ENCODE data around the gene USP34.

Gene USP34

GRCh38 chr2:61193670-61194561 lies 277.0 kb downstream of the USP34 start:
- Histone ChIP-seq H3K79me2 (ENCODE audit: low read length) (no peaks in the 10 kb centered on the region), H3K4me2 (ENCODE audit: low read depth, low read length) (no peak overlapping the region), H3K9me2 (replicated peaks; ENCODE audit: insufficient read depth, low read length) (no peaks in the 10 kb centered on the region), H4K20me1 (ENCODE audit: insufficient read depth, low read length) (no peaks in the 10 kb centered on the region), H3K27ac (ENCODE audit: low read length) (no peak overlapping the region), H3K27me3 (replicated peaks; ENCODE audit: insufficient read depth, low read length) (no peaks in the 10 kb centered on the region), H3K4me3 (ENCODE audit: low read length) (no peak overlapping the region), H3K4me1 (ENCODE audit: low read length) (no peaks in the 10 kb centered on the region), H2AFZ (ENCODE audit: low read length) (no peak overlapping the region), H3F3A (ENCODE audit: insufficient read depth, low read length) (no peaks in the 10 kb centered on the region; the same call in 1 of the 2 replicates), H3K9me3 (replicated peaks; ENCODE audit: insufficient read depth, low read length) (no peaks in the 10 kb centered on the region), H3K36me3 (replicated peaks; ENCODE audit: insufficient read depth, low read length) (no peaks in the 10 kb centered on the region; the same call in none of the 2 replicates), H3K9ac (ENCODE audit: low read length) (no peak overlapping the region)
- DNase-seq = no peak
- TF ChIP-seq CTCF (IDR thresholded peaks at IDR 0.05; ENCODE audit: low read length) = no peak
- no peak for TF ChIP-seq EZH2phosphoT487 (IDR thresholded peaks at IDR 0.05; ENCODE audit: low read length)
- TF ChIP-seq EZH2 (optimal IDR thresholded peaks at IDR 0.05; ENCODE audit: low read depth, low read length) = no peak

- H2AFZ ChIP-seq (ENCODE audit: low read length) = no peak overlapping the region
- no peaks in the 10 kb centered on the region for H3K9me3 ChIP-seq (replicated peaks; ENCODE audit: insufficient read depth, low read length)
- no peaks in the 10 kb centered on the region for H4K20me1 ChIP-seq (ENCODE audit: insufficient read depth, low read length)
- H3K36me3 ChIP-seq (replicated peaks; ENCODE audit: insufficient read depth, low read length) = peaks cover 21% of the 10 kb centered on the region
- TF ChIP-seq CTCF (IDR thresholded peaks at IDR 0.05; ENCODE audit: low read length) = no peak
- no peak for TF ChIP-seq EZH2phosphoT487 (IDR thresholded peaks at IDR 0.05; ENCODE audit: low read length)
- no peak for TF ChIP-seq EZH2 (optimal IDR thresholded peaks at IDR 0.05; ENCODE audit: low read depth, low read length)
- DNase-seq = no peak
- peaks cover 2% of the 10 kb centered on the region; the same call in 1 of the 2 replicates for H3F3A ChIP-seq (ENCODE audit: insufficient read depth, low read length)
- H3K9ac ChIP-seq (ENCODE audit: low read length) = no peak overlapping the region
- H3K27ac ChIP-seq (ENCODE audit: low read length) = no peak overlapping the region
- peaks cover 11% of the 10 kb centered on the region; the same call in 1 of the 2 replicates for H3K79me2 ChIP-seq (ENCODE audit: low read length)
- H3K27me3 ChIP-seq (replicated peaks; ENCODE audit: insufficient read depth, low read length) = no peaks in the 10 kb centered on the region
- H3K4me3 ChIP-seq (ENCODE audit: low read length) = no peak overlapping the region
- no peaks in the 10 kb centered on the region for H3K4me1 ChIP-seq (ENCODE audit: low read length)
- H3K9me2 ChIP-seq (replicated peaks; ENCODE audit: insufficient read depth, low read length) = no peaks in the 10 kb centered on the region
- H3K4me2 ChIP-seq (ENCODE audit: low read depth, low read length) = no peak overlapping the region
Measured at GRCh38 chr2:61187085-61187484, 283.8 kb downstream of the USP34 start.

GRCh38 chr2:61185231-61185728 lies 285.6 kb downstream of the USP34 start:
- Histone ChIP-seq H2AFZ (ENCODE audit: low read length) (no peak overlapping the region), H3K4me1 (ENCODE audit: low read length) (no peaks in the 10 kb centered on the region), H3K27me3 (replicated peaks; ENCODE audit: insufficient read depth, low read length) (no peaks in the 10 kb centered on the region), H3F3A (ENCODE audit: insufficient read depth, low read length) (0 out of 2 replicates have a peak, but pooled peaks cover 2% of the 10 kb centered on the region), H3K9ac (ENCODE audit: low read length) (no peak overlapping the region), H3K4me2 (ENCODE audit: low read depth, low read length) (no peak overlapping the region), H3K36me3 (replicated peaks; ENCODE audit: insufficient read depth, low read length) (peaks cover 21% of the 10 kb centered on the region), H3K9me3 (replicated peaks; ENCODE audit: insufficient read depth, low read length) (no peaks in the 10 kb centered on the region), H3K79me2 (ENCODE audit: low read length) (peaks cover 26% of the 10 kb centered on the region), H3K9me2 (replicated peaks; ENCODE audit: insufficient read depth, low read length) (no peaks in the 10 kb centered on the region), H4K20me1 (ENCODE audit: insufficient read depth, low read length) (no peaks in the 10 kb centered on the region), H3K27ac (ENCODE audit: low read length) (no peak overlapping the region), H3K4me3 (ENCODE audit: low read length) (no peak overlapping the region)
- DNase-seq = no peak
- TF ChIP-seq EZH2phosphoT487 (IDR thresholded peaks at IDR 0.05; ENCODE audit: low read length) (no peak), CTCF (IDR thresholded peaks at IDR 0.05; ENCODE audit: low read length) (no peak), EZH2 (optimal IDR thresholded peaks at IDR 0.05; ENCODE audit: low read depth, low read length) (no peak)

All from MM.1S (cell line).